IMR-90 (cell line): ENCODE measurements around the gene OR10G6. TPM values are rescaled to one million over a fixed set of nuclear protein-coding genes. Genes with fewer than 3 reads are reported as not detected.

Experiments used
- ATAC-seq: fragments of 200-7000 bp; cut with Tn5 transposase; 2 replicates; pipeline ENCODE4 v1.9.1; 2020; ENCODE audit warnings: low read depth, mild to moderate bottlenecking, moderate library complexity
- BruUV-seq: library from RNA; stranded (reverse); fragments of 400-500 nt; replicated peaks from 2 replicates; lab custom pipeline; 2021; lab: Mats Ljungman, UMichigan
- CTCF ChIA-PET: fragments of 300-600 bp; formaldehyde crosslinking; extraction: SDS; loops from one replicate; lab custom pipeline; 2021; ENCODE audit warnings: antibody characterized with exemption; lab: Yijun Ruan, JAX
- POLR2A ChIA-PET: fragments of 300-600 bp; sonication (Branson Sonifier 250); formaldehyde crosslinking; loops from one replicate; lab custom pipeline; 2022; ENCODE audit warnings: antibody characterized with exemption; ENCODE audit not compliant: unreplicated experiment; lab: Charles Lee
- DNase-seq: peaks from one replicate; pipeline ENCODE4 v3.0.0; 2013
- H2AFZ ChIP-seq: replicated peaks from 2 replicates; pipeline ENCODE3; 2013; ENCODE audit warnings: low read length, mild to moderate bottlenecking; ENCODE audit not compliant: poor library complexity
- H2AK5ac ChIP-seq: 2 replicates; pipeline ENCODE4 v1.6.1; 2013; ENCODE audit warnings: low read depth, low read length, inconsistent platforms
- H2AK9ac ChIP-seq: replicated peaks from 2 replicates; pipeline ENCODE3; 2013; ENCODE audit warnings: mild to moderate bottlenecking, low read depth, low read length, moderate library complexity; ENCODE audit not compliant: poor library complexity
- H2BK120ac ChIP-seq: 2 replicates; pipeline ENCODE4 v1.6.1; 2013; ENCODE audit warnings: low read depth, low read length, inconsistent platforms
- H2BK15ac ChIP-seq: 3 replicates; pipeline ENCODE4 v1.6.1; 2013; ENCODE audit warnings: low read depth, low read length, inconsistent platforms
- H2BK20ac ChIP-seq: 2 replicates; pipeline ENCODE4 v1.6.1; 2013; ENCODE audit warnings: low read depth, mild to moderate bottlenecking, inconsistent platforms, low read length, moderate library complexity
- H2BK5ac ChIP-seq: 2 replicates; pipeline ENCODE4 v1.6.1; 2013; ENCODE audit warnings: mild to moderate bottlenecking, low read depth, low read length, inconsistent platforms; ENCODE audit not compliant: poor library complexity, severe bottlenecking
- H3K14ac ChIP-seq: replicated peaks from 2 replicates; pipeline ENCODE4 v1.6.1; 2013; ENCODE audit warnings: low read depth, low read length, inconsistent platforms
- H3K18ac ChIP-seq: 2 replicates; pipeline ENCODE4 v1.6.1; 2013; ENCODE audit warnings: low read depth, low read length, control low read depth
- H3K23ac ChIP-seq: 2 replicates; pipeline ENCODE4 v1.6.1; 2013; ENCODE audit warnings: low read depth, low read length, inconsistent platforms
- H3K27ac ChIP-seq: 2 replicates; pipeline ENCODE4 v1.5.1; 2013; ENCODE audit warnings: mild to moderate bottlenecking, control low read depth, low read length; ENCODE audit not compliant: insufficient read depth
- H3K27me3 ChIP-seq: 2 replicates; pipeline ENCODE4 v1.6.1; 2013; ENCODE audit warnings: low read length; ENCODE audit not compliant: control insufficient read depth, insufficient read depth
- H3K36me3 ChIP-seq: 2 replicates; pipeline ENCODE4 v1.6.1; 2013; ENCODE audit warnings: low read length, mixed read lengths; ENCODE audit not compliant: control insufficient read depth, insufficient read depth
- H3K4ac ChIP-seq: 2 replicates; pipeline ENCODE4 v1.6.1; 2013; ENCODE audit warnings: low read depth, low read length, inconsistent platforms
- H3K4me1 ChIP-seq: 2 replicates; pipeline ENCODE4 v1.6.1; 2013; ENCODE audit warnings: low read length, mixed read lengths; ENCODE audit not compliant: control insufficient read depth, insufficient read depth
- H3K4me2 ChIP-seq: 2 replicates; pipeline ENCODE4 v1.6.1; 2013; ENCODE audit warnings: low read depth, mild to moderate bottlenecking, control low read depth, low read length, moderate library complexity
- H3K4me3 ChIP-seq: 2 replicates; pipeline ENCODE4 v1.5.1; 2013; ENCODE audit warnings: low read depth, mild to moderate bottlenecking, control low read depth, low read length, moderate library complexity; ENCODE audit not compliant: insufficient read depth
- H3K56ac ChIP-seq: 2 replicates; pipeline ENCODE4 v1.6.1; 2013; ENCODE audit warnings: low read length, inconsistent platforms; ENCODE audit not compliant: insufficient read depth; ENCODE audit errors: extremely low read depth
- H3K79me1 ChIP-seq, 2 experiments: 2 replicates each; pipeline ENCODE4 v1.6.1; 2013; ENCODE audit warnings: low read length in 2 of 2, inconsistent platforms in 1 of 2, low read depth in 1 of 2
- H3K9ac ChIP-seq: 2 replicates; pipeline ENCODE4 v1.6.1; 2013; ENCODE audit warnings: low read depth, low read length, control low read depth
- H3K9me1 ChIP-seq: 2 replicates; pipeline ENCODE4 v1.6.1; 2013; ENCODE audit warnings: low read length, inconsistent platforms; ENCODE audit not compliant: insufficient read depth
- H3K9me3 ChIP-seq: 2 replicates; pipeline ENCODE4 v1.6.1; 2013; ENCODE audit warnings: low read length; ENCODE audit not compliant: control insufficient read depth, insufficient read depth
- H4K20me1 ChIP-seq: 2 replicates; pipeline ENCODE4 v1.6.1; 2013; ENCODE audit warnings: low read length, inconsistent platforms; ENCODE audit not compliant: insufficient read depth
- H4K5ac ChIP-seq: 2 replicates; pipeline ENCODE4 v1.6.1; 2013; ENCODE audit warnings: mild to moderate bottlenecking, low read depth, low read length, control low read depth
- H4K8ac ChIP-seq, 2 experiments: 2 replicates each; pipeline ENCODE4 v1.6.1; 2013; ENCODE audit warnings: low read depth in 2 of 2, low read length in 2 of 2, control low read depth in 1 of 2, inconsistent platforms in 1 of 2
- H4K91ac ChIP-seq: 2 replicates; pipeline ENCODE4 v1.6.1; 2013; ENCODE audit warnings: low read depth, low read length, inconsistent platforms; ENCODE audit not compliant: insufficient read depth
- BHLHE40 ChIP-seq: fragments of 150-350 bp; IDR thresholded peaks from 2 replicates; pipeline ENCODE4 v1.6.1; 2016; ENCODE audit warnings: mild to moderate bottlenecking, low read depth, low read length
- CEBPB ChIP-seq: IDR thresholded peaks from 2 replicates; pipeline ENCODE4 v1.6.1; 2012; ENCODE audit warnings: low read depth, low read length, improper control_type of control experiment
- FOS ChIP-seq: fragments of 150-350 bp; IDR thresholded peaks from 2 replicates; pipeline ENCODE4 v1.6.1; 2016; ENCODE audit warnings: low read depth, low read length
- NFE2L2 ChIP-seq: fragments of 150-350 bp; IDR thresholded peaks from 2 replicates; pipeline ENCODE4 v1.6.1; 2016; ENCODE audit warnings: low read depth, mild to moderate bottlenecking, low read length
- RAD21 ChIP-seq: IDR thresholded peaks from 2 replicates; pipeline ENCODE4 v1.6.1; 2012; ENCODE audit warnings: low read length, improper control_type of control experiment
- RCOR1 ChIP-seq: IDR thresholded peaks from 2 replicates; pipeline ENCODE4 v1.6.1; 2012; ENCODE audit warnings: mild to moderate bottlenecking, low read length, improper control_type of control experiment; ENCODE audit not compliant: insufficient replicate concordance
- WGBS, 2 experiments: methylation state at CpG; one replicate each; pipeline versions ENCODE4 v1.1.5 to v1.1.7; 2013; ENCODE audit warnings: missing lambda C conversion rate in 2 of 2; ENCODE audit not compliant: insufficient read length in 1 of 2; ENCODE audit errors: extremely low coverage in 2 of 2; 5-methylcytosine and 5-hydroxymethylcytosine counted together
- dilution Hi-C: fragments of 300-500 bp; cut with HindIII; formaldehyde crosslinking; loops from one replicate; pipeline ENCODE4 v1.14.3; 2018; ENCODE audit warnings: low sequenced_read_pairs; ENCODE audit not compliant: unreplicated experiment
- in situ Hi-C: fragments of 300-500 bp; cut with MboI; formaldehyde crosslinking; loops from 3 replicates; pipeline ENCODE4 v1.14.3; 2019; ENCODE audit warnings: low sequenced_read_pairs, inconsistent platforms, mixed read lengths
- intact Hi-C: fragments of 100-400 bp; cut with micrococcal nuclease; formaldehyde crosslinking; loops from 2 replicates; pipeline ENCODE4 v1.10.0; 2022
- polyA plus RNA-seq, 3 experiments: library from polyadenylated mRNA; depleted of rRNA; stranded (reverse); fragments of >200 nt; gene quantifications; 2 replicates each; pipeline ENCODE4 v1.2.3, GENCODE V29; 2012; ENCODE audit warnings: low replicate concordance in 1 of 3
- total RNA-seq: library from RNA; depleted of rRNA; stranded (reverse); fragments of >200 nt; gene quantifications from 2 replicates; pipeline ENCODE4 v1.2.3, GENCODE V29; 2012

Gene OR10G6
- total and polyA plus RNA-seq, 2 of the 4 experiments (the other 2 are of a cell fraction) = not detected

DNA sequence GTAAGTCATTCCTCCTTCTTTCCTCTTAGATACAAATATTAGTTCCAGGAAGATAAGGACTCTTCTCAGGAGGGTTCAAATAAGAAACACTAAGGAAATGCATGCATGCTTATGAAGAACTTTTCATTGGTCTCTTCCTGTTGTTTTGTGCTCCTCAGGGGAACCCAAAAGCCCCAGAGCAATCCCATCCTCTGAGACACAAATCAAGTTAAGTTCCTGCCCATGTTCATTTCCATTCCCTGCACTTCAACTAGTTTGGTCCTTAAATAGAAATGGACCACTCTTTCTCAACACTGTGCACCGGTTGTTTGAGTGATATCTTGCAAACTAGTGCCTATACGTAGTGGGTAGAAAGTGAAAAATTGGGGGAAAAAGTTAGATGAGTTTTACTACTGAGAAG is 17.7 kb upstream of the OR10G6 start, which contains the start of gene OR10G4:
OR10G4 (plus strand) TSS at position 301 of the 400 bp plus-strand sequence. CDS start 2,578 bp downstream, outside the sequence.
- H2AFZ ChIP-seq = no peak within 1 kb of the TSS
- H4K20me1 ChIP-seq = no peaks in the 10 kb centered on the region
- intact Hi-C loops = no loop called here
- ATAC-seq (no peak), DNase-seq (no peak)
- dilution Hi-C loops = no loop called here
- peaks cover 5% of the 10 kb centered on the region; the same call in 1 of the 2 replicates for H3K9me3 ChIP-seq
- no peak within 1 kb of the TSS for H3K18ac ChIP-seq
- no peak within 1 kb of the TSS for H2BK5ac ChIP-seq
- H3K4me3 ChIP-seq = no peak within 1 kb of the TSS
- TF ChIP-seq NFE2L2 (no peak), BHLHE40 (no peak), RAD21 (no peak), RCOR1 (no peak), CEBPB (no peak), FOS (no peak)
- whole genome bisulfite sequencing, 2 experiments = no CpG with 5 or more reads among the region's 2 CpGs
- no peak within 1 kb of the TSS for H2AK9ac ChIP-seq
- no peak within 1 kb of the TSS for H3K14ac ChIP-seq
- no peak within 1 kb of the TSS for H2BK15ac ChIP-seq
- no peak within 1 kb of the TSS for H3K27ac ChIP-seq
- H3K79me1 ChIP-seq = no peaks in the 10 kb centered on the region
- no peak within 1 kb of the TSS for H4K8ac ChIP-seq
- no peak within 1 kb of the TSS for H2BK20ac ChIP-seq
- ChIA-PET CTCF (no interaction called here), POLR2A (no interaction called here)
- no peak within 1 kb of the TSS for H3K56ac ChIP-seq
- BruUV-seq = no TSS peak
- no peaks in the 10 kb centered on the region for H3K4me1 ChIP-seq
- H3K27me3 ChIP-seq = no peaks in the 10 kb centered on the region
- H2AK5ac ChIP-seq = no peak within 1 kb of the TSS
- no peak within 1 kb of the TSS for H3K9ac ChIP-seq
- no peak within 1 kb of the TSS for H3K4me2 ChIP-seq
- H3K36me3 ChIP-seq = no peaks in the 10 kb centered on the region
- H4K5ac ChIP-seq = no peak within 1 kb of the TSS
- no peak within 1 kb of the TSS for H3K23ac ChIP-seq
- in situ Hi-C loops = no loop called here
- no peak within 1 kb of the TSS for H3K4ac ChIP-seq
- H4K91ac ChIP-seq = no peak within 1 kb of the TSS
- H3K9me1 ChIP-seq = no peaks in the 10 kb centered on the region
- no peak within 1 kb of the TSS for H2BK120ac ChIP-seq
